ENCODE measurements around the gene NPTXR.

Gene NPTXR

GRCh38 chr22:38832005-38832978 lies 11.5 kb downstream of the NPTXR start:
- DNase-seq (ENCODE audit: low spot score): no peak
- in situ Hi-C loops (cut with MboI; ENCODE audit: low pct_unique_long_range_greater_than_20kb, low sequenced_read_pairs, unreplicated experiment): no loop called here
- TF ChIP-seq CTCF (IDR thresholded peaks at IDR 0.05; ENCODE audit: extremely low read depth, insufficient read depth, missing control alignments): no peak

GRCh38 chr22:38831166-38831945 lies 12.5 kb downstream of the NPTXR start:
- TF ChIP-seq CTCF (IDR thresholded peaks at IDR 0.05; ENCODE audit: extremely low read depth, insufficient read depth, missing control alignments): no peak
- in situ Hi-C loops (cut with MboI; ENCODE audit: low pct_unique_long_range_greater_than_20kb, low sequenced_read_pairs, unreplicated experiment): no loop called here
- DNase-seq (ENCODE audit: low spot score): no peak

- no peak for TF ChIP-seq CTCF (IDR thresholded peaks at IDR 0.05; ENCODE audit: extremely low read depth, insufficient read depth, missing control alignments)
- DNase-seq (ENCODE audit: low spot score): no peak
- in situ Hi-C loops (cut with MboI; ENCODE audit: low pct_unique_long_range_greater_than_20kb, low sequenced_read_pairs, unreplicated experiment): no loop called here
Measured at GRCh38 chr22:38830845-38831108, 13.1 kb downstream of the NPTXR start.

DNA sequence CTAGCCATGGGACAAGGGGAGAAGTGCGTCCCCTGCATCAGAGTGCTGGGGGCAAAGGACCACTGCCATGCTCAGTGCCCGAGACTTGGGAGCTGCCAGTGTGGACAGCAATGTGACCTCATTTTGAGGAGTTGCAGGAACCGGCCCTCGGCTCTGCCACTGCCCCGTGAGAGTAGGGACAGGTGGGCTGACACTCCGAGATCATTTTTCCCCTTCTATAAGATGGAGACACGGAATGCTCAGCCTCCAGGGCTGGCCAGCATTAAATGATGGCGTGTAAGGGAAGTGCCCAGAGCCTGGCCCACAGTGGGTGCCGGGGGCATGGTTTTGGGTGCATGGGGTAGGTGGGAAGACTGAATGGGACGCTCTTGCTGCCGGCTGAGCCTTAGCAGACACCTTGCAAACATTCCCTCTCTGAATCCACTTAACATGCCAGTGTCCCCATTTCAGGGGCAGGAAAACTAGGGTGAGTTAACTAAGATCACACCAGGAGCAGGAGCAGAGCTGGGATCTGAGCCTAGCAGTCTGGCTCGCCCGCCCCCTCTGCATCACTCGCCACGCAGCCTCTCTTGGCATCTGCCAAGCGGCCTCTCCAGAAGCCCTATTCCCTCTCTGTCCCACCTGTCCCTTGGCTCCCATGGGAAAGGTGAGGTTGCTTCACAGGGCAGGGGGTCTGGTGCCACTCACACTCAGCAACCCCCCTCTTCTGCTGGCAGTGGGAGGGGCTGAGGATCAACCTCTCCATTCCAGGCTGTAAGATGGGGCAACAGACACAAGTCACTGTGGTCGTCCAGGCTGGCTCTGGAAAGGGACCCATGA lies 13.6 kb downstream of the NPTXR start:
- in situ Hi-C loops (cut with MboI; ENCODE audit: low pct_unique_long_range_greater_than_20kb, low sequenced_read_pairs, unreplicated experiment): no loop called here
- no peak for TF ChIP-seq CTCF (IDR thresholded peaks at IDR 0.05; ENCODE audit: extremely low read depth, insufficient read depth, missing control alignments)
- no peak for DNase-seq (ENCODE audit: low spot score)

- in situ Hi-C loops (cut with MboI; ENCODE audit: low pct_unique_long_range_greater_than_20kb, low sequenced_read_pairs, unreplicated experiment): no loop called here
- no peak for DNase-seq (ENCODE audit: low spot score)
Measured at GRCh38 chr22:38829485-38829884, 14.3 kb downstream of the NPTXR start.

More at GRCh38 chr22:38829485-38829884, 14.3 kb downstream of the NPTXR start:
- no peak for TF ChIP-seq CTCF (IDR thresholded peaks at IDR 0.05; ENCODE audit: extremely low read depth, insufficient read depth, missing control alignments)
